ENCODE measurements around the gene SERGEF. TPM values are rescaled to one million over a fixed set of nuclear protein-coding genes. Genes with fewer than 3 reads are reported as not detected.

SERGEF gene
- total and polyA plus RNA-seq, 2 of the 13 experiments (the other 11 are each of a cell fraction or from before 2014, with no cell fraction given): 54.5 to 114 TPM

DNA sequence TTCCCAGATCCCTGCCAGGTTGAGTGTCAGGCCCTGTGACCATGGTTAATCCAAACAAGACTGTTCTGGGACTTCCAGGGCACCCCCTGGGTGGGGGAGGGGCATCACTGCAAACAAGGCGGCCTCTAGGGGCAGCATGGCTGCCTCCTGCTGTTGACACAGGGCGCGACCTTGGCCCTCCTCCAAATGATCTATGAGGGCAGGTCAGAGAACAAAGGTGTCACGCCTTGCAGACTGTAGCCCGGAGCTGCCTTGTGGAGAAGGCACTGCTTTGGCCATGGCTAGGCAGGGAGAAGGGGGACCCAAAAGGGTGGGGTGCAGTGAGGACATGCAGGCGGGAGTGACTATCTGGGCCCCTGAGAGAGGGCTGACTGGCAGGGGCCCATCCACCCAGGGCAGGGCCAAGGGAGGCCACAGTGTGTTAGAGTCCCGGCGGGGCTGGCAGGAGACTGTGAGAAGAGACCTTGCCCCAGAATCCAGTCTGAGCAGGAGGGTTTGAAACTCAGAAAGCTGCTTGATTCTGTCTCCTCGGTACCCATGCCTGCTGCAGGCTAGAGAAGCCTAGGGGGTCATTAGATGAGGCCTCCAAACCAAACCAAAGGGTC, 242.7 kb downstream of the SERGEF start:
- Histone ChIP-seq H3K27me3 (ENCODE audit: control insufficient read depth in 1 of 2, insufficient read depth in 2 of 2, low read length in 2 of 2) (peaks cover 0 to 4% of the 10 kb centered on the region in 2 experiments; a peak in 2 of 5 replicates), H3K4me1 (ENCODE audit: insufficient read depth, low read length) (peaks cover 46% of the 10 kb centered on the region), H3K4me2 (ENCODE audit: low read depth, low read length) (peak overlapping the region; percentile 64), H3K9me3 (ENCODE audit: low read length) (no peaks in the 10 kb centered on the region), H3K9ac (ENCODE audit: insufficient read depth, low read depth, low read length) (no peak overlapping the region), H3K4me3 (replicated peaks in 1 of 3; ENCODE audit: insufficient read depth in 1 of 3, low read depth in 2 of 3, low read length in 3 of 3) (peak overlapping the region in 2 of 3 experiments; percentile 33 to 47; a peak in 3 of 6 replicates), H3K27ac (ENCODE audit: extremely low read length, insufficient read depth, low read length) (peak overlapping the region; percentile 48), H3K79me2 (ENCODE audit: insufficient read depth, low read length) (no peaks in the 10 kb centered on the region), H3K36me3 (replicated peaks in 1 of 2; ENCODE audit: control insufficient read depth in 1 of 2, insufficient read depth in 2 of 2, low read length in 2 of 2) (no peaks in the 10 kb centered on the region), H2AFZ (ENCODE audit: low read length) (no peak overlapping the region), H4K20me1 (ENCODE audit: insufficient read depth, low read length) (no peaks in the 10 kb centered on the region)
- FAIRE-seq (peak; percentile 88), DNase-seq (ENCODE audit: low spot score) (peak; percentile 91), ATAC-seq (peak; percentile 86)
- POLR2A ChIA-PET: interaction anchor here (1.3 kb wide), 1 partner anchor 217 kb away, joined by 3 read pairs; no protein-coding TSS in a partner anchor
- BruUV-seq (replicated peaks): no TSS peak
- WGBS (ENCODE audit: low lambda C conversion rate): 0% methylated on average over 5 of the region's 9 CpGs
- CTCF ChIA-PET (ENCODE audit: low intra/inter-chr PET ratio, low total read pairs): interaction anchor here (0.8 to 1.3 kb wide), 2 partner anchors 10 to 40 kb away, joined by 3 read pairs; no protein-coding TSS in a partner anchor
- in situ Hi-C loops (cut with HindIII; ENCODE audit: extremely low pct_ligation_motif_present, low pct_unique_long_range_greater_than_20kb): no loop called here
- intact Hi-C loops (cut with micrococcal nuclease; ENCODE audit: unreplicated experiment): loop anchor here (5.0 kb wide), 1 partner anchor 47 kb away; no protein-coding TSS in a partner anchor
- TF ChIP-seq FOXK2 (IDR thresholded peaks at IDR 0.05) (no peak), TERF1 (CRISPR knock-in tag; IDR thresholded peaks at IDR 0.05) (0 out of 2 replicates have a peak, but pooled peaks have one; percentile 54), XBP1 (CRISPR knock-in tag; IDR thresholded peaks at IDR 0.05) (no peak), RBFOX2 (IDR thresholded peaks at IDR 0.05; ENCODE audit: low read depth, low read length) (no peak), CENPT (CRISPR knock-in tag; IDR thresholded peaks at IDR 0.05; ENCODE audit: low read depth) (no peak), ZSCAN9 (CRISPR knock-in tag; IDR thresholded peaks at IDR 0.05; ENCODE audit: borderline replicate concordance) (peak; percentile 85), ZNF136 (CRISPR knock-in tag; IDR thresholded peaks at IDR 0.05; ENCODE audit: low read depth) (peak; percentile 90; the same call in 1 of the 2 replicates), ZNF558 (CRISPR knock-in tag; IDR thresholded peaks at IDR 0.05; ENCODE audit: borderline replicate concordance) (peak; percentile 51; the same call in 1 of the 2 replicates), GPBP1L1 (CRISPR knock-in tag; IDR thresholded peaks at IDR 0.05) (no peak), ZSCAN29 (CRISPR knock-in tag; conservative IDR thresholded peaks at IDR 0.05) (peak; percentile 82; the same call in 1 of the 2 replicates), TRIM24 (CRISPR knock-in tag; IDR thresholded peaks at IDR 0.05) (peak; percentile 94), ZFP41 (CRISPR knock-in tag; IDR thresholded peaks at IDR 0.05; ENCODE audit: borderline replicate concordance) (no peak), ZNF713 (CRISPR knock-in tag; IDR thresholded peaks at IDR 0.05) (no peak), ZMYM2 (CRISPR knock-in tag; IDR thresholded peaks at IDR 0.05) (peak; percentile 94), CCDC6 (CRISPR knock-in tag; IDR thresholded peaks at IDR 0.05) (peak; percentile 88; the same call in 1 of the 2 replicates), POLR2G (IDR thresholded peaks at IDR 0.05; ENCODE audit: low read depth, low read length) (no peak), ZBTB21 (CRISPR knock-in tag; IDR thresholded peaks at IDR 0.05) (no peak), RNF2 (conservative IDR thresholded peaks at IDR 0.05; ENCODE audit: low read depth) (no peak), ATM (IDR thresholded peaks at IDR 0.05; ENCODE audit: borderline replicate concordance) (no peak)
- TF ChIP-seq, protein P1, sequence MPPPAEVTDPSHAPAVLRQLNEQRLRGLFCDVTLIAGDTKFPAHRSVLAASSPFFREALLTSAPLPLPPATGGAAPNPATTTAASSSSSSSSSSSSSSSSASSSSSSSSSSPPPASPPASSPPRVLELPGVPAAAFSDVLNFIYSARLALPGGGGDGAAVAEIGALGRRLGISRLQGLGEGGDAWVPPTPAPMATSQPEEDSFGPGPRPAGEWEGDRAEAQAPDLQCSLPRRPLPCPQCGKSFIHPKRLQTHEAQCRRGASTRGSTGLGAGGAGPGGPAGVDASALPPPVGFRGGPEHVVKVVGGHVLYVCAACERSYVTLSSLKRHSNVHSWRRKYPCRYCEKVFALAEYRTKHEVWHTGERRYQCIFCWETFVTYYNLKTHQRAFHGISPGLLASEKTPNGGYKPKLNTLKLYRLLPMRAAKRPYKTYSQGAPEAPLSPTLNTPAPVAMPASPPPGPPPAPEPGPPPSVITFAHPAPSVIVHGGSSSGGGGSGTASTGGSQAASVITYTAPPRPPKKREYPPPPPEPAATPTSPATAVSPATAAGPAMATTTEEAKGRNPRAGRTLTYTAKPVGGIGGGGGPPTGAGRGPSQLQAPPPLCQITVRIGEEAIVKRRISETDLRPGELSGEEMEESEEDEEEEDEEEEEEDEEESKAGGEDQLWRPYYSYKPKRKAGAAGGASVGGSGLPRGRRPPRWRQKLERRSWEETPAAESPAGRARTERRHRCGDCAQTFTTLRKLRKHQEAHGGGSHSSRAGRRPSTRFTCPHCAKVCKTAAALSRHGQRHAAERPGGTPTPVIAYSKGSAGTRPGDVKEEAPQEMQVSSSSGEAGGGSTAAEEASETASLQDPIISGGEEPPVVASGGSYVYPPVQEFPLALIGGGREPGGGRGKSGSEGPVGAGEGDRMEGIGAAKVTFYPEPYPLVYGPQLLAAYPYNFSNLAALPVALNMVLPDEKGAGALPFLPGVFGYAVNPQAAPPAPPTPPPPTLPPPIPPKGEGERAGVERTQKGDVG (CRISPR knock-in tag; IDR thresholded peaks at IDR 0.05; ENCODE audit: borderline replicate concordance): peak; percentile 43; the same call in 1 of the 2 replicates
